Activated CD4-positive, CD25-positive, alpha-beta regulatory T cell treated with anti-CD3 and anti-CD28 coated beads, Interleukin-2, amount 50 U/mL, for 24 hours (primary cell): ENCODE results near the gene EPHA4.

Experiments
- ATAC-seq, 2 donors: fragments of 150-1000 bp; cut with Tn5 transposase; one replicate each; pipeline ENCODE4 v1.10.0; 2021; ENCODE audit warnings: mild to moderate bottlenecking in 1 of 2, moderate library complexity in 1 of 2

EPHA4 gene

GRCh38 chr2:221572219-221572820 lies at the start of gene EPHA4:
EPHA4 (minus strand) TSS chr2:221572304; CDS start chr2:221572248, 56 bp downstream.
- ATAC-seq = peak; percentile 90 to 93

- ATAC-seq = no peak
These were observed 45.9 kb upstream of the EPHA4 start for GRCh38 chr2:221618007-221618406.

GRCh38 chr2:221616561-221616960 lies 44.5 kb upstream of the EPHA4 start:
- no peak for ATAC-seq

- ATAC-seq = no peak
These were observed 42.2 kb upstream of the EPHA4 start for GRCh38 chr2:221614274-221614673.

GRCh38 chr2:221612800-221613199 lies 40.7 kb upstream of the EPHA4 start:
- ATAC-seq = no peak

GRCh38 chr2:221612161-221612560 lies 40.1 kb upstream of the EPHA4 start:
- no peak for ATAC-seq

- no peak for ATAC-seq
These were observed 38.6 kb upstream of the EPHA4 start for GRCh38 chr2:221610675-221611074.

- ATAC-seq = no peak
These were observed 38.2 kb upstream of the EPHA4 start for GRCh38 chr2:221610255-221610654.

GRCh38 chr2:221608442-221608841 lies 36.3 kb upstream of the EPHA4 start:
- ATAC-seq = no peak

- ATAC-seq = no peak
These were observed 34.3 kb upstream of the EPHA4 start for GRCh38 chr2:221606424-221606823.

GRCh38 chr2:221605751-221606240 lies 33.7 kb upstream of the EPHA4 start:
- no peak for ATAC-seq

GRCh38 chr2:221602938-221603337 lies 30.8 kb upstream of the EPHA4 start:
- no peak for ATAC-seq

GRCh38 chr2:221601376-221601775 lies 29.3 kb upstream of the EPHA4 start:
- ATAC-seq = no peak

- ATAC-seq = no peak
These were observed 28.3 kb upstream of the EPHA4 start for GRCh38 chr2:221600388-221600787.

- ATAC-seq = no peak
These were observed 24.1 kb upstream of the EPHA4 start for GRCh38 chr2:221596192-221596591.

GRCh38 chr2:221590861-221591365 lies 18.8 kb upstream of the EPHA4 start:
- no peak for ATAC-seq

- no peak for ATAC-seq
These were observed 17.6 kb upstream of the EPHA4 start for GRCh38 chr2:221589696-221590095.

- ATAC-seq = no peak
These were observed 16.3 kb upstream of the EPHA4 start for GRCh38 chr2:221588306-221588985.

- ATAC-seq = no peak
These were observed 9.9 kb upstream of the EPHA4 start for GRCh38 chr2:221581986-221582385.

GRCh38 chr2:221574231-221574570 lies 2.1 kb upstream of the EPHA4 start:
- ATAC-seq = no peak

- ATAC-seq = peak; percentile 50
These were observed 1.5 kb upstream of the EPHA4 start for GRCh38 chr2:221573430-221574230.

GRCh38 chr2:221572821-221573429 lies 821 bp upstream of the EPHA4 start:
- peak; percentile 18 to 23 for ATAC-seq
